Uterus (tissue), 2 donors: Measurements from ENCODE around the gene FER.

Experiments
- CTCF ChIP-seq, 4 experiments: fragments of 200-600 bp in 2 of 4; fragments of 450-650 bp in 2 of 4; sonication (generic) in 2 of 4; IDR thresholded peaks; one replicate each; pipeline ENCODE4 v1.5.1; 2016 to 2019; ENCODE audit warnings: antibody characterized with exemption in 4 of 4, mild to moderate bottlenecking in 2 of 4, moderate library complexity in 1 of 4
- POLR2A ChIP-seq, 2 donors: fragments of 450-650 bp; IDR thresholded peaks; one replicate each; pipeline ENCODE4 v1.6.1; 2016; ENCODE audit warnings: antibody characterized with exemption in 2 of 2, mild to moderate bottlenecking in 1 of 2, moderate library complexity in 1 of 2

GRCh38 chr5:108763222-108763916 is 15.7 kb downstream of the FER start:
- TF ChIP-seq CTCF (IDR thresholded peaks at IDR 0.05) (no peak), POLR2A (IDR thresholded peaks at IDR 0.05) (no peak)
